Cerebellar nuclear complex (tissue), 1 donor: ENCODE measurements around the gene NCOA7.
"Not testable (repeated sequence)": the region's sequence is repeated elsewhere in the genome, so short reads cannot be mapped to it uniquely, and the experiment has no call there.

ENCODE experiments used
- DNase-seq, 2 experiments: peaks; one replicate each; lab custom pipeline; 2025; lab: John Stamatoyannopoulos, UW

Gene NCOA7

DNA sequence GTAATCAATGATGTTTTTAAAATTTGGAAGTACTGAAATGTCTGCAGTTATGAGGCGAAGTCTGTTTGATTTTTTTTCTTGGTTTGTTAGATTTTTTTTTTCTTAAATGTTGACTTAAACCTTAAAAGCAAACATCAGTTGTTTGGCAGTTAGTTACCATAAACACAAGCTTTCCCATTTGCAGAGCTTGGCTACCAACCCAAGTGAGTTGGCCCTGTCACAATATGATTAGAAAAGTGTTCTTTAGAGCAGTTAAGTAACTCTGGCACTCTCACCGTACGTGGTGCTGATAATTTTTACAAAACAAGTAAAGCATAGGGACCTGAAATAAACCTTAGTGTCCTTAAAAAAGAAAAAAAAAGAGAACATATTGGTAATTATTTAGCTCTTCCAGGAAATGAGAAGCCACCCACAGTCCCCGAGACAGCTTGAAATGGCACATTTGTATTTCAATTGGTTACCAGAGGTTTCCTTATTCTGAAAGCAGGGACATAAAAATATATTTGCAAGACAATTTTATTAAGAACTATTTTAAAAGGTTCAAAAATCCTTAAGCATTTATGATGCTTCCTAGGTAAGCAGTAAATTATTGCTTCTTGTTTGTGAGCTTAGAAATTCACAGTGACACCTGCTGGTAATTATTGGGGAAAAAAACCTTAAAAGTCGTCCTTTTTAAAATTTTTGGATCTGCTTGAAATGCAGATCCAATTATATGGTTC lies 37.4 kb upstream of the NCOA7 start:
- no peak for DNase-seq

DNA sequence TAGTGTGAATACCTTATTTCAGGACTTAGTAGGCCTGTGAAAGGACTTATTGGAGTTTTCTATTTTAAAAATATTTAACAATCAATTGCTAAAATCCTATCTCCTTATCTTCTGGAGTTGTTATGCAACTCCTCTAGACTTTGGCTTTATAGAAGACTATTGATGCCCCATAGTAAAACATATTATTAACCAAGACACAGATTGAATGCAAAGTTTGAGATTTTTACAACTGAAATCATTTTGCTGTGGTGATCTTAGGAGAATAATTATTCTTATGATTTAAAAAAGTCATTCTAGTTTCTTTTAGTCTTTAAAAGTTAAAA lies 36.9 kb upstream of the NCOA7 start:
- no peak for DNase-seq

DNA sequence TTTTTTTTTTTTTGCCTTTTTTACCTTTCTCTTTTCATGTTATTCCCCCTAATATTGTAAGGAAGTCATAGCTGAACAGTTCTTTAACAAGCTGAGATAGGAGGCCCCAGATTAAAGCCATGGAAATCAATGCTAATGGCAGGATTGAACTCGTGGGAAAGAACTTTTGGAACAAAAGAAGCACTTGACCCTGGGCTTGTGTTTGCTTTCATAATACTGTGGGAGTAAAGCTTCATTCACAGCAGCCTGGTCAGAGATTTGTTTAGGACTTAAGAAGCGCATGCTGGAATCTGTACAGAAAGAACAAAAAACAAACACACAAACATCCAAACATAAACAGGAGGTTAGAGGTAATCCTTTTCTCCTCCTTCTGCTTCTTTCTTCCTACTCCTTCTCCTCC lies 36.2 kb upstream of the NCOA7 start:
- no peak for DNase-seq

DNA sequence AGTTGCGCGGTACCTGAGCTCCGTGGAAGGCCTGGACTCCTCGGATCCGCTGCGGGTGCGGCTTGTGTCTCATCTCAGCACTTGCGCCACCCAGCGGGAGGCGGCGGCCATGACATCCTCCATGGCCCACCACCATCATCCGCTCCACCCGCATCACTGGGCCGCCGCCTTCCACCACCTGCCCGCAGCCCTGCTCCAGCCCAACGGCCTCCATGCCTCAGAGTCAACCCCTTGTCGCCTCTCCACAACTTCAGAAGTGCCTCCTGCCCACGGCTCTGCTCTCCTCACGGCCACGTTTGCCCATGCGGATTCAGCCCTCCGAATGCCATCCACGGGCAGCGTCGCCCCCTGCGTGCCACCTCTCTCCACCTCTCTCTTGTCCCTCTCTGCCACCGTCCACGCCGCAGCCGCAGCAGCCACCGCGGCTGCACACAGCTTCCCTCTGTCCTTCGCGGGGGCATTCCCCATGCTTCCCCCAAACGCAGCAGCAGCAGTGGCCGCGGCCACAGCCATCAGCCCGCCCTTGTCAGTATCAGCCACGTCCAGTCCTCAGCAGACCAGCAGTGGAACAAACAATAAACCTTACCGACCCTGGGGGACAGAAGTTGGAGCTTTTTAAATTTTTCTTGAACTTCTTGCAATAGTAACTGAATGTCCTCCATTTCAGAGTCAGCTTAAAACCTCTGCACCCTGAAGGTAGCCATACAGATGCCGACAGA lies 31.4 kb upstream of the NCOA7 start:
- no peak for DNase-seq

GRCh38 chr6:125759959-125760457 lies 30.8 kb upstream of the NCOA7 start:
- no peak for DNase-seq

DNA sequence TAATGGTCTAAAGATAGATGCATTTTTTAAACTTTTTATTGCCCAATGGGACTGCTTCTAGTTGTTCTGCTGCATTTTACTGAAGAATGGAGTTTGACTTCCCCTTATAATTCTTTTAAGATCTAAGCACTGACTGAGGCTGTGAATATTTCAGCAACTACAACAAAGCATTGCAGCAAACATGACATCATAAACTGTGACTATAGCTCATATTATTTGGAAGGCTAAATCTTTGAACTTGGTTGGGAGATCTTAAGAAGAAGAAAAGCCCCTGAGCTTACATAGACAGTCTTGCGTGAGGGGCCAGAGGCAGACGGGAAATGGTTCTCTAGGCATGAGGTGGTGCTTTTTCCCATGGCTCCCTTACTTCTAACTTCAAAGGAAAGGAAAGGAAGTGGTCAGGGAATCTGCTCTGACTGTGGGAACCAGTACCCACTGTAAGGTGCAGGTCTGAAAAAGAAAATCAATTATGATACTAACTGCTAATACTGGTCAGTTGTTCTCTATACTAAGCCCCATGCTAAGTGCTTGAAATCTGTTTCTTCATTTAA lies 26.6 kb upstream of the NCOA7 start:
- no peak for DNase-seq

GRCh38 chr6:125765944-125766343 lies 24.8 kb upstream of the NCOA7 start:
- no peak for DNase-seq

- DNase-seq: no peak
These were observed 24.1 kb upstream of the NCOA7 start for GRCh38 chr6:125766641-125767040.

DNA sequence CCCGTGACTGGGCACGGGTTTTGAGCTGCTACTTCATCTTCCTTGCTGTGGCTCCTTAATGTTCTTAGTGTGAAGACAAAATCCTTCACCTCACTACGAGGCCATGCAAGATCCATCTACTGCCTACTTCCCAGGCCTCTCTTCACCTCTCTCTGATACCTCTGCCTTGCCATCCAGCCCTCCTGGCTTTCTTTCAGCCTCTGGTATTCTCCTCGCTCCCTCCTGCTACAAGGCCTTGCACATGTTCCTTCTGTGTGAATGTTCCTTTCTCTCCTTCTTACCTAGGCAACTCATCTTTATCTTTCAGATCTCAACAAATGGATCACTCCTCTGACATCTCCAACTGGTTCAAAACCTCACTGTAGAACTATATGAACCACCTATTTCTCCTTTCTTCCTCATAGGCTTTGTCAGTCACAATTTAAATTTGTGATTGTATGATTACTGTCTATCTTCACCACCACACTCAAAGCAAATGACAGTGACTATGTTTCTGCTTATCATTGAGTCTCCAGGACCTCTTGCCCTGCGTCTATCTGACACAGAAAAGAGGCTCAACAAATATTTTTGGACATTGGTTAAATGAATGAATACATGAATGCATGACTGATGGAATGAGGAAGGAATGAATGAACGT lies 21.5 kb upstream of the NCOA7 start:
- DNase-seq: no peak

DNA sequence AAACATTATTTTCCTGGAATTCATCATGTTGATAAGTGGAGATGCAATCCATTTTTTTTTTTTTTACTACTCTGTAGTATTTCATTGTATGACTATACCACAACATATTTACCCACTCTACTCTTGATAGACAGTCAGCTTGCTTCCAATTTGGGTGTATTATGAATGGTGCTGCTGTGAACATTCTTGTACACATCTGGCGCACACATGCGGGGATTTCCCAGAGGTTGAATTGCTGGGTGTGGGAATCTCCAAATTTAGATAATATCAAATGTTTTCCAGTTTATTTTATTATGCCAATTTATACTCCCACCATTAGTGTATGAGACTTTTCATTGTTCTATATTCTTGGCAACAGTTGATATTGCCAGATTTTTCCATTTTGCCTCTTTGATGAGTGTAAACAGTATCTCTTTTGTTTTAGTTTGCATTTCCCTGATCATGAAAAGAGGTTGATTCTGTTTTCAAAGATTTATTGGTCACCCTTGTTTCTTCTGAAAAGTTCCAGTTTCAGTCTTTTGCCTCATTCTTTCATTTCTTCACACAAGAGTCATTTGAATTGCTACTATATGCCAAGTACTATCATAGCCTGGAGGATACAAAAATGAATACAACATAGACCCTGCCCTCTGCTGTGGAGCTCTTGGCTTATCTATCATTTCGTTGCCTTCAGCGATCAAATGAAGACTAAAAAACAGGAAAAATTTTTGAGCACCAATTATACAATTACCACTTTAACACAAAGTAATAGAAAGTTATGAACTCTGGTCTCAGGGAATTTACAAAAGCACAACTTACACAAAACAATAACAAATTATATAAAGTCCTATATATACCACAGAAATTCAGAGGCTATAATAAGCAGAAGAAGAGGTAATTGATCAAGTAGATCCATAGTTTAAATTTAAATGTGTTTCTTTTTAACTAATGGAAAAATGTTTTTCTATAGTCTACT lies 17.1 kb upstream of the NCOA7 start:
- DNase-seq: no peak

GRCh38 chr6:125776107-125776826 lies 14.5 kb upstream of the NCOA7 start:
- DNase-seq: not testable (repeated sequence)

DNA sequence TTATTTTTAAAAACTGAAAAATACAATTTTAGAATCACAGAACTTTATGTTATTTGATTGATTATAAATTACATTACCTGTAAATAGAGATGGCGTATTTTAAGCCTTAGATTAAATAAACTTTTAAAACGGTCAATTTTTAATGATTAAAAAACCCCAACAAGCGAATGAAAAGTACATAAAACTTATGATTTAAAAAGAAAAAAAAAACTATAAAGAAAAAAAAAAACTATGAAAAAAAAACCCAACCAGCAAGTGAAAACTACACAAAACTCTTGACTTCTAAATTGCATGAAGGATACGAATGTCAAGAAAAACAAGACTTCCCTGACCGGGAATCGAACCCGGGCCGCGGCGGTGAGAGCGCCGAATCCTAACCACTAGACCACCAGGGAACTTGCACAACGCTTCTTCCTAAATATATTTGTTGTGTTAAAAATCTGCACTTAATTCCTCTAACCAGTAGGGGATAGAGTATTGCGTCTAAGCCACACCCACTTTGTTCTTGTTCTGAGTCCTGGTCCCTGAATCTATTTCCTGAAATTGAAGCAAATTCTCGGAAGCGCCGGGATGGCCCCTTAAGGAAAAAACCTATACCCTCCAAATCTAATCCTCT lies 10.7 kb upstream of the NCOA7 start:
- DNase-seq: peak; percentile 62 to 91

DNA sequence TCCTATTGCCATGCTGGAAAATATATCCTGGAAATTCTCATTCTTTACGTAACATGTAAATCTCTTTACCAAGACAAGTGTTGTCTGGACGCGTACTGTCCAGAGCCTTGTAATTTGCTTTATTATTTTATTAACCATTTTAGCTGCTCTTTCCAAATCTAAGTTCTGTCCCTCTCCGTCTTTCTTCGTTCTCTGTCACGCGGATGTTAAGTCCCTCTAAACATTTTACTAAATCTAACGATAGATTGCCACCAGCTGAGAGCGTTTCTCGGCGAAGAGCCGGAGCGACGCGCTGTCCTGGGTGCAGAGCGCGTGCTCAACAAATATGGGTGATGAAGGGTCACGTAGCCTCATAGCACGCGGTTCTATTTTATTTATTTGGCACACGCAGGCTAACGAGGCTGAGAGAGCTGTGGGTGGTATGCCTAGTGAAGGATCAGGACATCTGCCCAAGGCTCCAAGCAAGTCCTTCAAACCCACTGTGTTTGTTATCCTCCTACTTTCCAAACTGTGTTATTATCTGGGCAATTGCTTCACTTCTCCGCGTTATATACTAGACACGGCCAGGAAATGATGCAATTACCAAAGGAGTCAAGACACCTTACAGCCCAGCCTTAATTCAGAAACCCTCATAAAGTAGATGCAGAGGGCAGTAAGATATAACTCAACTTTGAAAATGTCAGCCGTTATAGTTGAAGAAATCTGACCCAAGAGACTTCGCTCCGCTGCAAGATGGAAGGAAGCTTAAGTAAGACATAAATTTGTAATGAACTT lies 10.0 kb upstream of the NCOA7 start:
- peak in 1 of 2 experiments; percentile 49 for DNase-seq

DNA sequence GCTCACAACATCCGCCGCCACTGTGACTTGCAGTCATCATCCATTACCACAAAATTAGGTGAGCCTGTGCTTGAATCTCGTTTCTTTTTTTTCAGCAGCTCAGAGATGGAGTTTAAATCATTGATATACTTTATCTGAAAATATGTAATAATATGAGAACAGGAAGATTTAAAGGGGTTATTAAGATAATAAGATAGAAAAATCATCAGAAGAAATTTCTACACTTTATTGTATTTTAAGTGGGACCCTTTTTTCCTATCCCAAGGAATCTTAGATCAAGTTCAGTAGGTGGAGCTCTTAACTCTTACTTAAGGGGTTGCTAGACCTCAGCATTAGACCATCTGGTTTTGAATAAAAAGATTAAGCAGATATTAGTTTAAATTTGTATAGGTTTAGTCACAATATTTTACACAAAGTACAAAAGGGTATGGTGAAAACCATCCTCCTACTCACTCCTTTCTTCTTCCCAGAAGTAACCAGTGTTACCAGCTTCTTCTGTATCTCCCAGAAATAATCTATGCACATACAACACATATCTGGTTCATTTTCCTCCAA lies 9.4 kb upstream of the NCOA7 start:
- DNase-seq: peak; percentile 2 to 10

- DNase-seq: no peak
These were observed 6.4 kb upstream of the NCOA7 start for GRCh38 chr6:125784365-125784764.

GRCh38 chr6:125787791-125788190 lies 3.0 kb upstream of the NCOA7 start:
- DNase-seq: no peak

GRCh38 chr6:125789167-125789566 lies 1.6 kb upstream of the NCOA7 start:
- no peak for DNase-seq

DNA sequence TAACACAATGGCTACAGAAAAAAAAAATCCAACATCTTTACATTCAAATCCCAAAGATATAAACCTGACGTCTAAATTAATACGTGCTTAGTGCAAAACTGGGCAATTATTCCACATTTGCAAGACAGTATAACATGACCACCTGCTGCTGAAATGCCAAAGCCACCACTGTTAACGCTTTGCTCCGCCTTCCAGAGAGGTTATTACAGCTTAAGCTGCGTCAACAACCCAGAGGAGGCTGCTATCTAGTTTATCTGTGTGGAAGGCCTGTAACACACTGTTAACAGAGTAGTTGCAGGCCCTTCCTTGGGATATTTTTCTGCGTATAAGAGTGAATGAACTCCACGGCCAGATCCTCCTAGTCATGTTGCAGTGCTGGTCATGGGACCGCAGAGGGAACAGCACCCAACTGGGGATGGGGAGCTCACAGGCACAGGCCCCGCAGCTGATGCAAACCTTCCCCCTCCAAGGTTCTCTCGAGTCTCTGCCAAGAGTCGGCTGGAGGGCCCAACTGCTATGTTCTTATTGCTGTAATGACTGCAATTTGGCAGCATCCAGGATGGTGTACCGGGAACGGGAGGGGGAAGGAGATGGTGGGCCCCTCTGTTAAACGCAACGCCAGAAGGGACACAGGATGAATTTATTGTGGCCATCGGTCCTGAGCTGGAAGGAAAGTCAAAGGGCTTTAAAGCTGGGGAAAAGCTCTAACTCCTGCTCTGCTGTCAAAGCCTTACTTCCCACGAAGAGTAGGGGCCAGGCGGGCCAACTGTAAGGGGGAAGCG lies 993 bp upstream of the NCOA7 start:
- DNase-seq: peak; percentile 12 to 25
